NB4 (cell line): ENCODE data around the gene HMGN4.
A peak's percentile ranks its signal among the peaks of the same experiment; 100 is the strongest.

Experiments used
- DNase-seq: peaks from one replicate; pipeline ENCODE4 v3.0.0; 2010; ENCODE audit warnings: low read depth
- H3K4me3 ChIP-seq: one replicate; pipeline ENCODE4 v1.5.1; 2011; ENCODE audit warnings: mild to moderate bottlenecking, low read depth, low read length, moderate library complexity
- MYC ChIP-seq: IDR thresholded peaks from 2 replicates; pipeline ENCODE4 v1.6.1; 2011; ENCODE audit warnings: low read depth, low read length
- POLR2A ChIP-seq: IDR thresholded peaks from 2 replicates; pipeline ENCODE4 v1.6.1; 2011; ENCODE audit warnings: mild to moderate bottlenecking; ENCODE audit not compliant: insufficient read length; ENCODE audit errors: extremely low read depth
- TF ChIP-seq, protein P1 (sequence below): IDR thresholded peaks from one replicate; pipeline ENCODE4 v1.5.1; 2012; ENCODE audit warnings: low read depth, low read length
- TF ChIP-seq, protein P2 (sequence below): IDR thresholded peaks from 2 replicates; pipeline ENCODE4 v1.6.1; 2011; ENCODE audit warnings: low read depth, low read length

The HMGN4 gene

DNA sequence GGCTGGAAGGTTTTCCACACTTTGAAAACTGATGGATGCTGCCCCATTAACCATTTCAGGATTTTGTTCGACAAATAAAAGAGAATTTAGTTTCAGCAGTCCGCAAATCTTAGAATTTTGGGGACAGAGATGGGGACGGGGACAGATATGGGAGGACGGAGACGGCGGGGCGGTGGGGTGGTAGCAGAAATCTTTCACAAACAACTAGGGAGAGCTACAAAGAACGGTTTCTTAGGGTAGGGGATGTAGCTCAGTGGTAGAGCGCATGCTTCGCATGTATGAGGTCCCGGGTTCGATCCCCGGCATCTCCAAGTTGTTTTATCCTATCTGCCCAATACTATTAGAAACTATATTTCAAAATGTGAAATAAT lies 15.1 kb downstream of the HMGN4 start:
- peak overlapping the region; percentile 88 for H3K4me3 ChIP-seq
- peak; percentile 61; the same call in 1 of the 2 replicates for TF ChIP-seq MYC
- TF ChIP-seq, protein P1, sequence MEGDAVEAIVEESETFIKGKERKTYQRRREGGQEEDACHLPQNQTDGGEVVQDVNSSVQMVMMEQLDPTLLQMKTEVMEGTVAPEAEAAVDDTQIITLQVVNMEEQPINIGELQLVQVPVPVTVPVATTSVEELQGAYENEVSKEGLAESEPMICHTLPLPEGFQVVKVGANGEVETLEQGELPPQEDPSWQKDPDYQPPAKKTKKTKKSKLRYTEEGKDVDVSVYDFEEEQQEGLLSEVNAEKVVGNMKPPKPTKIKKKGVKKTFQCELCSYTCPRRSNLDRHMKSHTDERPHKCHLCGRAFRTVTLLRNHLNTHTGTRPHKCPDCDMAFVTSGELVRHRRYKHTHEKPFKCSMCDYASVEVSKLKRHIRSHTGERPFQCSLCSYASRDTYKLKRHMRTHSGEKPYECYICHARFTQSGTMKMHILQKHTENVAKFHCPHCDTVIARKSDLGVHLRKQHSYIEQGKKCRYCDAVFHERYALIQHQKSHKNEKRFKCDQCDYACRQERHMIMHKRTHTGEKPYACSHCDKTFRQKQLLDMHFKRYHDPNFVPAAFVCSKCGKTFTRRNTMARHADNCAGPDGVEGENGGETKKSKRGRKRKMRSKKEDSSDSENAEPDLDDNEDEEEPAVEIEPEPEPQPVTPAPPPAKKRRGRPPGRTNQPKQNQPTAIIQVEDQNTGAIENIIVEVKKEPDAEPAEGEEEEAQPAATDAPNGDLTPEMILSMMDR, result no peak
- TF ChIP-seq, protein P2, sequence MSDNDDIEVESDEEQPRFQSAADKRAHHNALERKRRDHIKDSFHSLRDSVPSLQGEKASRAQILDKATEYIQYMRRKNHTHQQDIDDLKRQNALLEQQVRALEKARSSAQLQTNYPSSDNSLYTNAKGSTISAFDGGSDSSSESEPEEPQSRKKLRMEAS, result peak; percentile 51; the same call in 1 of the 2 replicates
- DNase-seq, result peak; percentile 78

DNA sequence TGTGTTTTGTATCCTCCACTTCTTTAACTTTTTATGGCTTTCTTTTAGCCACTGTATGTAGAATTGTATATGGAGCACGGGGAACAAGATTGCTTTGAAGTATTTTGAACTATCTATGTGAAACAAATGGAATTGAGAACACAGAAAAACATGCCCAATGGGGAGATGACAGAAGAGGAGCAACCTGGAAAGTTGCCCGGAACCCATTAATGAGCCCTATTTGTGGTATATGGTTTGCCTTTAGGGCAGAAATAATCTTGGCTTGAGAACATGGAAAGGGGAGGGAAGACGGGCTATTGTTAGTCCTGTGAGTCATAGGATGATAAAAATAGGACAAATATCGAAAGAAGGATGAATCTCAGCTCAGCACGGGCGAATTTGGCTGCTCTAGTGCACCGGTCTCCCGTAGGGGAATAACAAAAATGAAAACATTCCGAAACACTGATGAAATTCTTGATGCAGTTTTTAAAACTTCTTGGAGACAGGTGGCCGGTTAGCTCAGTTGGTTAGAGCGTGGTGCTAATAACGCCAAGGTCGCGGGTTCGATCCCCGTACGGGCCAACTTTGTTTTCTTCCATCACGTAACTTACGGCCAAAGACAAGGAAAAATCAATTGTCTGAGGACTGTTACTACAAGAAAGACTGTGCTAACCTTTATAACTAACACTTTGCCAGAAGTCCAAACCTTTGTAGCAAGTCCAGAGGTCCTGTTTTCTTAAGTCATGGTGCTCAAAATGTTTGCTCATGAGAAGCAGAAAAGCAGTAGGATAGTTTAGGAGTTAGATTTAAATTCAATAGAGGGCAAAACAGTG lies 15.7 kb downstream of the HMGN4 start:
- TF ChIP-seq, protein P1, result no peak
- TF ChIP-seq MYC, result no peak; the same call in 1 of the 2 replicates
- TF ChIP-seq, protein P2, result peak; percentile 33; the same call in 1 of the 2 replicates

DNA sequence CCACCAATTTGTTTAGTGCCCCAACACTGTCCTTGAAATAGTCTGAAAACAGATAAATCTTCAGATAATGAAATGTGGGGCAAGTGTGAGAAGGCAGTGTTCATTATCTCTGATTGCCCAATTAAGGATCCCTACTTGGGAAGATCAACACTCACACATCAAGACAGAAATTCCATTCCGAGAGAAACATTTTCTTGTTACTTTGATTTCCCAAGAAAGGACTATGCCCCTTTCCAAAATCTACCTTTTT lies 16.2 kb downstream of the HMGN4 start:
- TF ChIP-seq, protein P1, result no peak
- TF ChIP-seq, protein P2, result no peak
- TF ChIP-seq POLR2A (no peak), MYC (no peak)
- DNase-seq, result no peak
- peak overlapping the region; percentile 73 for H3K4me3 ChIP-seq

More for the DNA sequence above, 15.7 kb downstream of the HMGN4 start:
- H3K4me3 ChIP-seq, result peak overlapping the region; percentile 88
- DNase-seq, result peak; percentile 90

DNA sequence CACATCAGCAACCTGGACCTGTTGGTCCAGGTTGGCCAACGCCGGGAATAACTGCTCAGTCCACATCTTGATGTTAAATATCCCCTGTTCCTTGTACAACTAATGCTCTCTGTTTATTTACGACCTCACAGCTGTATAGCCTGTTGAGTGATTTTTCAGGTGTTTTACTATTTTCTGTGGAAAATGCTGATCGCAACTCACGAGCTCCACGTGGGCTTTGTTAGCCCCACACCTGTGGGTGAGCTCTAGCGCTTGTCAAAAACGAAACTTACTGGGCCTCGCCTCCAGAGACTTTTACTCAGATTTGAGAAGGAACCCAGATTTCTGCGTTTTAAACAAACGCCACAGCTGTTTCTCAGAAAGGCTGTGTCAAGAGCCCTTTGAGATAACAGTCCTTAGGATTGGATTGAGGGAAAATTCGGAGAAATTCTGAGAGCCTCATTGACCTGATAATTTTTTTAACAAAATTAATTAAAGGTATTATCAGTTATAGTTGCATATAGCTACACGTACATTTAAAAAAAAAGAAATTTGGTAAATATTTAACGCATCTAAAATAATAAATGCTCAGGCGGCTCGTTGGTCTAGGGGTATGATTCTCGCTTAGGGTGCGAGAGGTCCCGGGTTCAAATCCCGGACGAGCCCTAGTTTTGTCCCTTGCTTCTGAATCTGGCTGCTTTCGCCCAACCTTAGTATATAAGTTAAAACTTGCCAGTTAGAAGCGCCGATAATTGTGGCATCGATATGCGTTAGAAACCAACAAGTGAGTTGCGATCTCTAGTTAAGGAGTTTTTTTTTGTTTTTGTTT lies 16.7 kb downstream of the HMGN4 start:
- TF ChIP-seq, protein P2, result peak; percentile 20; the same call in 1 of the 2 replicates
- TF ChIP-seq MYC (no peak), POLR2A (no peak)
- TF ChIP-seq, protein P1, result no peak
- peak overlapping the region; percentile 73 for H3K4me3 ChIP-seq
- DNase-seq, result peak; percentile 81

DNA sequence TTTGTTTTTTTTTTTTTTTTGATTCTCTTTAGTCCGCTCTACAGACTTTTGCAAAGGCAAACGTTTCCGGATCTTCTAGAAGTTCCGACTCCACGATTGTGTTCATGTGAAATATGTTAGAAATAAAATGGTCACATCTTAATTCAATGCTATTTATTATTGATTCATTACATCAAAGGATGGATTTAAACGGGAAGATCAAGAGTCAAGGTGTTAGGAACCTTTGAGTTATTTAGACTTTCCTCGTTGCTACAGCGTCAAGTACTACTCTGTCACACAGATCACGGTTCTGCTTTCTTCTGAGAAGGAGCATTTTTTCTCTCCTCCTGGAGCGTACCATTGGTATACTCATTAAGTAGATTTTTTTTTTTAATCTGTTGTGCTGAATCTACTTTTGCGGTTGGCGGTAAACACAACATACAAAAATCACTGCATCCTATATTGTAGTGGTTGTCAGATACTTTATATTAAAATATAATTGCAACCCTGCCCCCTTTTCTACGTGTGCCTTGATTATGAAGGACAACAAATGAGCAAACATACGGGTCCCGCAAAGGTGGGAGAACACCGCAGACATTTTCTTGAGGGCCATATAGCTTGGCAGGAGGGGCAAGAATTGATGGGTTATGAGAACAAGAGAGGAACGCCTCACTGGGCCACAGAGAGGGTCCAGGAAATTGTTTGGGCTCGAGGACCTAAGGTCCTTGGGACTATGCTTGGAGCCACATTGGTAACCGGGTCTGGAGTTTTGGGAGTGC lies 17.5 kb downstream of the HMGN4 start:
- DNase-seq, result peak; percentile 44
- H3K4me3 ChIP-seq, result peak overlapping the region; percentile 73
- no peak for TF ChIP-seq MYC
- TF ChIP-seq, protein P1, result no peak
